IPS-18c (cell line): Measurements from ENCODE around the gene ZC3H10.

Experiments used
- H3K4me3 ChIP-seq: 2 replicates; pipeline ENCODE4 v1.7.0; 2013; ENCODE audit warnings: low read depth, mild to moderate bottlenecking, low read length, moderate library complexity; ENCODE audit not compliant: insufficient read depth
- H3K9me3 ChIP-seq: one replicate; pipeline ENCODE4 v1.6.1; 2013; ENCODE audit warnings: mild to moderate bottlenecking, low read length, moderate library complexity; ENCODE audit not compliant: control insufficient read depth, insufficient read depth

The ZC3H10 gene

DNA sequence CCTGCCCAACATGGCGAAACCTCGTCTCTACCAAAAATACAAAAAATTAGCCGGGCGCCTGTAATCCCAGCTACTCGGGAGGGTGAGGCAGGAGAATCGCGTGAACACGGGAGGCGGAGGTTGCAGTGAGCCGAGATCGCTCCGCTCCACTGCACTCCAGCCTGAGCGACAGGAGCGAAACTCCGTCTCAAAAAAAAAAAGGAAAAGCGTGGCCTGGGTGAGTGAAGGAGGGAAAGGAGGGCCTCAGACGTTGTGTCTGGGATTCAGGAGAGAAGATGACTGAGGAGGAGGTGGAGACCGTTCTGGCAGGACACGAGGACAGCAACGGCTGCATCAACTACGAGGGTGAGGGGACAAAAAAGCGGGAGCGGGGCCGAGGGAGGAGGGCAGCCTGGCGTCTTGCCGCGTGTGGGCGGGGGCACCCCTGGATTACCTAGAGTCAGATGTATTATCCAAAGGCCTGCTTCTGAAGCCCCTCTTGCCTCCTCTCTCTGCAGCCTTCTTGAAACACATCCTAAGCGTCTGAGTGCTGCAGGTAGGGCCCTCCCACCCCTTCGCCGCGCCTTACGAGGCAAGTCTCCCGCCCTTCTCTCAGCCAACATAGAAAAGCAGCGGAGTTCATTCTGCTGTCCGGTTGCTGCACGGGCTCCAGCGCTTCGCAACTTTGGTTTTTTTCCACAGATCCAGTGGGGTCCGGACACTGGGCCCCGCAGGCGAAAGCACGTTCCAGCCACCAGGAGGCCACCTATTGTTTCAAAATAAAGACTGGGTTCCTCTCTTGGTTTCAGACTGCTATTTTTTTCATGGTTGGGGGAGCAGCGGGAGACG, 39.3 kb downstream of the ZC3H10 start:
- H3K4me3 ChIP-seq, result peak overlapping the region; percentile 40
- no peaks in the 10 kb centered on the region for H3K9me3 ChIP-seq

DNA sequence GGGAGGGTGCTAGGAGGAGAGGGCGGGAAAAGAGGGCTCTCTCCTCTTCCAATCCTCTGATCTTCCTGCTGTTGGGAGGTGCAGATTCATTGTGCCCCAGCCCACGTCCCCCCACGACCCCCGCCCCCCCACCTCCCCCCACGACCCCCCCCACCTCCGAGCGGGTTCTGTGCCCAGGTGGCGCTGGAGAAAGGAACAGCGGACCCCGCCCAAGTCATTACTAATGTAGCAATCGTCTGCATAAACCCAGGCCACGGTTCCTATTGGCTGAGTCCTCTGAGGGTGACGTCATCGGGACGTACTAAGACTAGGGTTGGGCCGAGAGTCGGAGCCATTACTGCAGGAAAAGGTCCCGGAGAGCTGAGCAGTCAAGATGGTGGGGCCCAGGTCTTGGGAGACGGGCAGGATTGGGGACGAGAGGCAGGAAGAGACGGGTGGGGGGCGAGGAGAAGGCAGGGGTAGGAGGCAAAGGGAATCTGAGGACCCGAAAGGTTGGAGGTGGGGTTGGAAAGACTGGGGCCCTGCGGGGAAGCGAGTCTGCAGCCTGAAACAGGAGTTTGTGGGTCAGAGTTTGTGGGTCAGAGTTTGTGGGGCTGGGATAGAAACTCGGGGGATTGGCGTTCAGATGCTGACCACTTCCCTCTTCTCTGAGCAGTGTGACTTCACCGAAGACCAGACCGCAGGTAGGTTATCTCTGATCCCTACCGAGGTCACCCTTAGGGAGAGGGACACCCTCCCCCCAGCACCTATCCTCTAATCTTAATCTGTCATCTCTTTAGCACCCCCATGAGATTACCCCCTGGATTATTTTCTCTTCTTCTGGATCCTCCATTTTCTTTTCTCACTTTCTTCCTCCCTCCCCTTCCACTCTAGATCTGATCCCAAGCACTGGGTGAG, 40.2 kb downstream of the ZC3H10 start, which contains the start of gene MYL6:
Gene MYL6, plus strand, starts transcription at position 331 of the 897 bp plus-strand sequence. Its CDS starts 43 bp downstream, at position 374.
- Histone ChIP-seq H3K9me3 (no peaks in the 10 kb centered on the region), H3K4me3 (peak within 1 kb of the TSS; percentile 85)

DNA sequence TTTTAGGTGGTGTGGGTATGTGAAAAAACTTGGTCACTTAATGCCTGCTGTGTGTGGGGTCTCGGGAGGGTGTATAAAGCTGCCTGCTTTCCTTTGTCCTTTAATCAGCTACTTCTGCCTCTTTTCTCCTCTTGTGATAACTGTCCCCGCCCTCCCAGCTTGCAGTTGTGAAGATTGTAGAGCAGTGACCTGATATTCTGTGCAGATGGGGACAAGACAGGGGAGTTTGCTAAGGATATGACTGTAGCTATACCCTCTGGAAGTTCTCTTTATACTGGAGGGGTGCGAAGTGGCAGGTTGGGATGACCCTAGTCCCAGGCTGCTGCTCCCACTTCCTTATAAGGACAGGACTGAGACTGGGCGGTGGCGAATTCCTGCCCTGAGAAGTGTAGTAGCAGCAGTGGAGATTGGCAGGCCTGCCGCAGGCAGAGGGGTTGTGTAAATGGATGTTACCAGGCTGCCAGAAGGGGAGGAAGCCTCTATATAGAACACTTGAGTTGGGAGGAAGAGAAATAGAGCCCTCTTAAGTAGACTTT, 40.9 kb downstream of the ZC3H10 start:
- Histone ChIP-seq H3K4me3 (peak overlapping the region; percentile 85), H3K9me3 (no peaks in the 10 kb centered on the region)

DNA sequence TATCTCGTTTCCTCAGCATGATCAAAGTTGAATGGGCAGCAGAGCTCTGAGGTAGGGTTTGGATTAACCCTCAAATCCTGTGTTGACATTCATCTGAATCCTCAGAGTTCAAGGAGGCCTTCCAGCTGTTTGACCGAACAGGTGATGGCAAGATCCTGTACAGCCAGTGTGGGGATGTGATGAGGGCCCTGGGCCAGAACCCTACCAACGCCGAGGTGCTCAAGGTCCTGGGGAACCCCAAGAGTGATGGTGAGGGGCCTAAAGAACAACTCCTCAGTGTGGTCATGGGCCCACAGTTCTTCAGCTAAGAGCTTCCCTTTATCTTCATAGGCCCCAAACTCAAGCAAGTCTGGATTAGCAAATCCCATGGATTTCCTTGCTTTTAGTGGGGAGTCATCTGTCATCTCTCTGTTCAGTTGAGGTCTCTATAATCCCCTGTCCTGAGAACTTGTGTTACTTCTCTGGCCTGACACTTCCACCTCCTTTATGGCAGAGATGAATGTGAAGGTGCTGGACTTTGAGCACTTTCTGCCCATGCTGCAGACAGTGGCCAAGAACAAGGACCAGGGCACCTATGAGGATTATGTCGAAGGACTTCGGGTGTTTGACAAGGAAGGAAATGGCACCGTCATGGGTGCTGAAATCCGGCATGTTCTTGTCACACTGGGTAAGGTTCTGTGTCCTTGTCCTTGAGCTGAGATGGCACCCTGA, 41.6 kb downstream of the ZC3H10 start:
- peak overlapping the region; percentile 85 for H3K4me3 ChIP-seq
- no peaks in the 10 kb centered on the region for H3K9me3 ChIP-seq

DNA sequence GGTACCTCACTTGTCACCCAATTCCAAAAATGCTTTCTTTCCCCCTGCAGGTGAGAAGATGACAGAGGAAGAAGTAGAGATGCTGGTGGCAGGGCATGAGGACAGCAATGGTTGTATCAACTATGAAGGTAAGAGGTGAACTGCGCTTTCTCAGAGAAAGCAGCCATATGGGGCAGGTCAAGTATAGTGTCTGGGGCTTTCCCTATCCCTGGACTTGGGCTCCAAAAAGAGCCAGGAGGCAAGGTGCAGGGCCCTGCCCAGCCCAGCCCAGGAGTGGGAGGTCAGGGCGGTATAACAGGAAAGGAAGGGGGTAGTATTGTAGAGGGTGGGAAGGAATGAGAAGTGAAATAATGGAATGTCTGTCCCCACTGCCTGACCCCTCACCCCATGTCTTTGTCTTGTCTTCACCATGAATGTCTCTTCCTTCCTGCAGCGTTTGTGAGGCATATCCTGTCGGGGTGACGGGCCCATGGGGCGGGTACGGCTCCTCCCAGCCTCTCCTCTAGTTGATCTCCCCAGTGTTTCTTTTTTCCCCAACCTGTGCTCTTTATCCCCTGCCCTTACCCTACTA, 42.2 kb downstream of the ZC3H10 start:
- H3K4me3 ChIP-seq, result peak overlapping the region; percentile 85
- no peaks in the 10 kb centered on the region for H3K9me3 ChIP-seq

DNA sequence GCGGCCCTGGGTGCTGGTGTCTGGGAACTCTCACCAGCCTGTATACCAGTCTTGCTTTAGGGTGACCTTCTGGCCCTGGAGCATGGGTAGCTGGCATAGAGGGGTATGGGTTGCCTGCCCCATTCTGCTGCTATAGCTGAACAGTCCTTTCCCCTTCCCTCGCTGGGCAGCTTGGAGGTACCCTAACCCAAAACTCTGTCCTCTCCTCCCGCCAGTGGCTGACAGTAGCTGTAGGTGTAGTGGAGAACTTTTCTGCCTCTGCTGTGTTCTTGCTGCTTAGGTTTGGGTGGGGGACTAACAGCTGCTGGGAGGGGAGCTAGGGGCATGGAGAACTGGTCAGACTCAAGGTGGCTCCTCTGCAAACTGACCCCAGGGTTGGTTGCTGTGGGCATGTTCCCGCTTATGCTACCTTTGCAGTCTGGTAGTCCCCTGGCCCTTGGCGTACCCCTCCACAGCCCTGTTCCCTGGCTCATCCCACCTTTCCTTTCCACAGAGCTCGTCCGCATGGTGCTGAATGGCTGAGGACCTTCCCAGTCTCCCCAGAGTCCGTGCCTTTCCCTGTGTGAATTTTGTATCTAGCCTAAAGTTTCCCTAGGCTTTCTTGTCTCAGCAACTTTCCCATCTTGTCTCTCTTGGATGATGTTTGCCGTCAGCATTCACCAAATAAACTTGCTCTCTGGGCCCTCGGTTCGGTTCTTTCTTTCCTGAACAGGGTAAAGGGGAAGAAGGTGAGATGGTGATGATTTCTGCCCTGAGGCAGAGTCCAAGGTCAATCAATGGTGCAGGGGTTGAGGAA, 43.0 kb downstream of the ZC3H10 start:
- no peaks in the 10 kb centered on the region for H3K9me3 ChIP-seq
- H3K4me3 ChIP-seq, result 0 out of 2 replicates have a peak overlapping the region, but pooled peaks have one; percentile 24

DNA sequence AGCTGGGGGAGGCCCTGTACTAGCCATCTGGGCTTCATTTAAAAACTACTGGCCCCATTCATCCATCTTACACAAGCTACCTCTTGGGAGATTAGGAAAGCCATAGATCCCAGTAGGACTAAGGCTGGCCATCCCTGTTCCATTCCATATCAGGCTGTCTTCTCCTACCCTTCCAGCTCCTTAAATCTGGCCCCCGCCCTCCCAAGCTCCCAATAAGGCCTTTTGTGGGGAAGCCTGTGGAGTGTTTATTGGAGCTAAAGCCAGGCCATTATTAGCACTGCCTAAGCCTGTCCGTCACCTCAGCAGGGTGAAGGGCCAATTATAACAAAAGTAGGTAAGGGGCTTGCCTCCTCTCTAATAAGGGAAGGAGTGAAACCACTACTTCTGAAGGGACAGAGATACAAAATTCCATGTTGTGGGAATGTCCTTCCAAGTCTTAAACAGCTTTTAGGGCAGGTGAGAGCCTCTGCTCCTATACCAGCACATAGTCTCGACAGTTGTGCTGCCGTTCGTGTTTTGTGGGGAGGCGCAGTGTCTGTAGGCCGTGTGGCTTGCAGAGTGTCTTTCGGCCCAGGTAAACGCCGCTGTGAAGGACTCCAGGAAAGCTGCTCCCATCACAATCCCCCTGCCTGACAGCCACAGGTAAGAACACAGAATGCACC, 43.8 kb downstream of the ZC3H10 start:
- Histone ChIP-seq H3K9me3 (no peaks in the 10 kb centered on the region), H3K4me3 (no peak overlapping the region)

DNA sequence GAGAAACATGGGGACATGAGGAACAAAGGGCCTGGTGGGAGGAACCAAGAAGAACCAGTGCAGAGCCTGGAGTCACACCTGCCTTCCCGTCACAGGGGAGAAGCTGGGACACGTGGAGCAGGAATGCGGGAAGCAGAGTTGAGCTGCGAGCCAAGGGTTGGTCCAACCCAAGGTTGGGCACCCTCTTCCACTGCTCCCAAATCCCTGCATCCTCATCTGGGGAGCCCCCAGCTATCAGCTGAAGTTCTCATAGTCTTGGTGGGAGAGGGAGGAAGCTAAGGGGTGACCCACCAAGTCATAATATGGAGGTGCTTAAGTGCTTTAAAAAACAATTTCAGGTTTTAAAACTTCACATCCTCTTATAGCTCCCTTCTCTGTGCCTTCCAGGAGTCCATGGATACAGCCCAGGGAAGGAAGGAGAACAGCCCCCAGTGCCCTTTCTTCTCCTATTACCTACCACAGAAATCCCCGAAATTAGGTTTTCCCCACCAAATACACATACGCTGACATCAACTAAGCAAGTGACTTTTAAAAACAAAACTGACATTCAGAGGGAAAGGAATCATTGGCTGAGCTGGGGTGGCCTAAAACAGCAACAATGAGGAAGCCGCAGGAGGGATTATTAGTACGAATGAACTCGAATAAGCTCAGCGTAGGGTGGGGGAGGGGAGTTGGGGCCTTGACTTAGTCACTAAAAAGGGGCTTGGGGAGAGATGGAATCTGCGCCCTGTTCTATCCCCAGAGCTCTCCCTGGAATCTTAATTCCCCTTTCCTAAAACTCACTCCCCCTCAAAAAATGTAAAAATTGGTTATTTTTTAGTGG, 44.6 kb downstream of the ZC3H10 start:
- Histone ChIP-seq H3K9me3 (no peaks in the 10 kb centered on the region), H3K4me3 (no peak overlapping the region)

DNA sequence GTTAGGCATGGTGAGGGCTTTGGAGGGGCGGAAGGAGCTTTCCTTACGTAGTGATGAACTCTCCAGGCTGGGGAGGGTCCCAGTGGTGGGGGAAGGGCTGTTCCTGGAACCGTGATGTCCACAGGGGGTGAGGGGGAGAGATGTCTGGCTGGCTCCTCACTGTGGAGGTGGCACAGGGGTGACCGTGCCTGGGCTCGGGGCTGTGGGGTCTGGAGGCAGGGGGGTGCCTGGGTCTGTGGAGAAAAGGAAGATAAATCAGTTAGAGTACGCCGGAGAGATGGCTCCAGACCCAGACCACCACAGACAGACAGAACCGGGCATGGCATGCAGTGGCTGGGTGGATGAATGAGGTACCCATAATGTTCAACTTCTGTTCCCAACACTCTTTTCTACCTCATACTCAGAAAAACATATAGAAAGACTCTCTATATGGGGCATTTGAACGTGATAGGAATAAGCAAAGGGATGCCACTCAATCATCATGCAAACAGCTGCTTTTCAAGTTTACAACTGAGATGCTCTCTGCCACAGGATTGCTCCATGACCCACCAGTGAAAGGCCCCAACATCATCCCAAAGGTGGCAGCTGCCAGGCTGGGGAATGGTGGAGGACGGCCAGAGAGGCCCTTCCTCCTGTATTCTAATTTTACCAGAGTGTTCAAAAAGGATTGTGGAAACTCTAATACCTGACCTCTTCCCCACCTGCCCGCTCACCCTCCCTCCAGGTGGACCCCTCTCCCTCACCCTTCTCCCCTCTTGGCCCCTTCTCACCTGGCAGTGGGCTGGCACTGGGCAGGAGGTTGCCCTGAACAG, 45.7 kb downstream of the ZC3H10 start:
- H3K9me3 ChIP-seq, result no peaks in the 10 kb centered on the region

DNA sequence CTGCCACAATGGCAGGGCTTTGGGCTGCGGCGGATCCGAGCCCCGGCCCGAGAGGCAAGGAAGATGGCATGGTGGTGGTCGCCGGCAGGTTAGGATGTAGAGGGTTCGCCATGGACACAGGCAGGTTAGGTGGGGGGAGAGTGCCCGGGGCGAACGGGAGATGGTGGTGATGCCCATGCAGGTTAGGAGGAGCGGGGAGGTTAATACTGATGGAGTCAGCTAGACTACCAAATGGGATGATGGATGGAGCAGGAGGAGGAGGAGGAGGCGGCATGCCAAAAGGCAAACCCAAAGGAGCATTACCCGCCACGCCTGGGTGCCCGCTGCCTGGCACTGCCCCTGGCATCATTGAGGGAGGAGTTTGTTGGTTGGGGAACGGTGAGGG, 46.3 kb downstream of the ZC3H10 start:
- no peak overlapping the region for H3K4me3 ChIP-seq
- no peaks in the 10 kb centered on the region for H3K9me3 ChIP-seq

More for the DNA sequence above, 45.7 kb downstream of the ZC3H10 start:
- H3K4me3 ChIP-seq, result no peak overlapping the region

DNA sequence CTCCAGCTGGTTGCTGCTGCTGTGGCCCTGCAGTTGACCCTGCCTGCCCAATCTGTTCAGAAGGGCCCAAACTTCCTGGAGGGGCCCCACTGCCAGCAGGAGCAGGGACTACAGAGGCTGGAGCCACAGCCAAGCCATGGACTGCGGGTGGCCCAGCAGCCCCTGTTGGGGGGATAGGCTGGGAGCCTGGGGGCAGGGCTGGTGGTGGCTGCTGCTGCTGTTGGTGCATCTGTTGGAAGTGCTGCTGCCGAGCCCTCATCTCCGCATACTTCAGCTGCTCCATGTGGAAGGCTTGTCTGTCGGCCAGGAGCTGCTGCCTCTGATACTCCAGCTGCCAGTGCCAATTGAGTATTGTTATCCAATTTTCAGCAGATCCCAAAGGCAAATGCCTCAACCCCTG, 47.3 kb downstream of the ZC3H10 start:
- no peaks in the 10 kb centered on the region for H3K9me3 ChIP-seq
- no peak overlapping the region for H3K4me3 ChIP-seq

DNA sequence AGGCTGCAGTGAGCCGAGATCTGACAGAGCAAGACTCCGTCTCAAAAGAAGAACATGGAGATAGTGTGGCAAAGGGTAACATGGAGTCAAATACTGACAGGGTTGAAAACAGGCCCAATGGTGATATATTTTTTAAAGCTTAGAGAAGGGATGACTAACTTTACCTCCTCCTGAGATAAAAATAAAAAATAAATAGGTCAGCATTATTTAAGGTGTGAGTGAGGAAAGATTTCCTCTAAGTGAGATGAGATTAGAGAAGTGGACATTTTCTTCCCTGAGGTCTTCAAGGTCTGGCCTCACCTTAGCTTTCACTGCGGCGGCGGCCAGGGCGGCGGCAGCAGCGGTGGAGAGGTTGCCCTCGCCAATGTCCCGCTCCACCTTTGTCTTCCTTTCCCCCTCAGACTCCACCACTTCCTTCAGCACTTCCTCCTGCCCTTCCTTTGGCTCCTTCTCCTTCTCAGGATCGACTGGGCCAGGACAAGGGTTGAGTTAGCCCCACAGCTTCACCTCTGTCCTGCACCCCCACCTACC, 51.2 kb downstream of the ZC3H10 start:
- H3K4me3 ChIP-seq, result no peak overlapping the region
- no peaks in the 10 kb centered on the region for H3K9me3 ChIP-seq

DNA sequence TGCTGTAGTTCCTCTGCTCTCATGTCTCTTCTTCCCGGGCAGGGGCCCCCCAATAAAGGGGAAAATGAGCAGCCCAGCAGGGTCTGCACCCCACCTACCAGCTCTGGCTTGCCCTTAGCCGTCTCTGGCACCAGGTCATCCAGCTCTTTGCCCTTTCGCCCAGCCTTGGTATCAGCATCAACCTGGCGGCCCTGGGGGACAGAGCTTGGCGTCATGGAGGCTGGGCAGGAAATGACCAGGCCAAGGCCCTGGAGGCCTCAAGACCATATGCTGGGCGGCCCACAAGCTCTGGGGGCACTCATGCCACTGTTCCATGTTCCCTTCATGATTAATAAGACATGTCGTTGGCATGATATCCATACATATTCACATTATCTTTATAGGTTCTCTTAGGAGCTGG, 54.8 kb downstream of the ZC3H10 start:
- H3K4me3 ChIP-seq, result no peak overlapping the region
- no peaks in the 10 kb centered on the region for H3K9me3 ChIP-seq
